ENCODE data around the gene PTTG1IP.

The PTTG1IP gene

GRCh38 chr21:44858291-44858690, 15.2 kb downstream of the PTTG1IP start:
- no peak for DNase-seq

- DNase-seq: no peak
These were observed 16.2 kb downstream of the PTTG1IP start for GRCh38 chr21:44857127-44857892.

- no peak for DNase-seq
These were observed 17.4 kb downstream of the PTTG1IP start for GRCh38 chr21:44856131-44856530.

GRCh38 chr21:44855572-44855971, 17.9 kb downstream of the PTTG1IP start:
- no peak for DNase-seq

GRCh38 chr21:44854664-44855446, 18.6 kb downstream of the PTTG1IP start:
- no peak for DNase-seq

GRCh38 chr21:44854391-44854663, 19.2 kb downstream of the PTTG1IP start:
- no peak for DNase-seq

- peak; percentile 40 for DNase-seq
These were observed 19.7 kb downstream of the PTTG1IP start for GRCh38 chr21:44853601-44854390.

- DNase-seq: no peak
These were observed 22.4 kb downstream of the PTTG1IP start for GRCh38 chr21:44850905-44851657.

GRCh38 chr21:44850208-44850800, 23.2 kb downstream of the PTTG1IP start:
- no peak for DNase-seq

- DNase-seq: no peak
These were observed 23.8 kb downstream of the PTTG1IP start for GRCh38 chr21:44849616-44850130.

GRCh38 chr21:44848821-44849521, 24.5 kb downstream of the PTTG1IP start:
- DNase-seq: no peak

GRCh38 chr21:44847261-44848056, 26.0 kb downstream of the PTTG1IP start:
- no peak for DNase-seq

- no peak for DNase-seq
These were observed 26.8 kb downstream of the PTTG1IP start for GRCh38 chr21:44846485-44847260.

GRCh38 chr21:44846224-44846484, 27.3 kb downstream of the PTTG1IP start:
- DNase-seq: no peak

- peak; percentile 93 for DNase-seq
These were observed 27.9 kb downstream of the PTTG1IP start for GRCh38 chr21:44845418-44846223.

- DNase-seq: no peak
These were observed 29.2 kb downstream of the PTTG1IP start for GRCh38 chr21:44844256-44844655.

- no peak for DNase-seq
These were observed 30.6 kb downstream of the PTTG1IP start for GRCh38 chr21:44842721-44843445.

GRCh38 chr21:44842087-44842486, 31.4 kb downstream of the PTTG1IP start:
- no peak for DNase-seq

- DNase-seq: no peak
These were observed 32.7 kb downstream of the PTTG1IP start for GRCh38 chr21:44840771-44841170.

Data from NCI-H69 (cell line).